GM19035 (cell line): ENCODE results near the gene CHST13.

Experiments
- ATAC-seq: cut with Tn5 transposase; IDR thresholded peaks from one replicate; pipeline ENCODE4 v1.9.1; 2021; ENCODE audit not compliant: unreplicated experiment

CHST13 gene

GRCh38 chr3:126487151-126487771, 36.7 kb upstream of the CHST13 start:
- ATAC-seq: no peak

- no peak for ATAC-seq
Observed at GRCh38 chr3:126488185-126488584, 35.8 kb upstream of the CHST13 start.

- ATAC-seq: no peak
Observed at GRCh38 chr3:126488886-126489569, 34.9 kb upstream of the CHST13 start.

- ATAC-seq: no peak
Observed at GRCh38 chr3:126490619-126491018, 33.3 kb upstream of the CHST13 start.

- ATAC-seq: no peak
Observed at GRCh38 chr3:126491221-126492013, 32.5 kb upstream of the CHST13 start.

GRCh38 chr3:126493051-126493450, 30.9 kb upstream of the CHST13 start:
- no peak for ATAC-seq

GRCh38 chr3:126493739-126494138, 30.2 kb upstream of the CHST13 start:
- no peak for ATAC-seq

- no peak for ATAC-seq
Observed at GRCh38 chr3:126494204-126494969, 29.6 kb upstream of the CHST13 start.

- ATAC-seq: no peak
Observed at GRCh38 chr3:126494970-126495230, 29.1 kb upstream of the CHST13 start.

- no peak for ATAC-seq
Observed at GRCh38 chr3:126495786-126496185, 28.2 kb upstream of the CHST13 start.

GRCh38 chr3:126496894-126497850, 26.8 kb upstream of the CHST13 start:
- no peak for ATAC-seq

- no peak for ATAC-seq
Observed at GRCh38 chr3:126497956-126498355, 26.0 kb upstream of the CHST13 start.

GRCh38 chr3:126498461-126498860, 25.5 kb upstream of the CHST13 start:
- no peak for ATAC-seq

GRCh38 chr3:126498929-126499328, 25.0 kb upstream of the CHST13 start:
- ATAC-seq: no peak

- ATAC-seq: no peak
Observed at GRCh38 chr3:126499401-126499800, 24.6 kb upstream of the CHST13 start.

GRCh38 chr3:126500016-126500415, 23.9 kb upstream of the CHST13 start:
- ATAC-seq: no peak

- no peak for ATAC-seq
Observed at GRCh38 chr3:126501054-126501453, 22.9 kb upstream of the CHST13 start.

GRCh38 chr3:126501736-126502135, 22.2 kb upstream of the CHST13 start:
- ATAC-seq: no peak

- ATAC-seq: no peak
Observed at GRCh38 chr3:126502656-126503055, 21.3 kb upstream of the CHST13 start.

GRCh38 chr3:126503701-126504100, 20.3 kb upstream of the CHST13 start:
- no peak for ATAC-seq
